AG10803 (cell line): ENCODE results near the gene CYTIP.
A peak's percentile ranks its signal among the peaks of the same experiment; 100 is the strongest.

Experiments used
- DNase-seq: peaks from one replicate; pipeline ENCODE4 v3.0.0; 2010; ENCODE audit warnings: low read depth
- H3K4me3 ChIP-seq: 2 replicates; pipeline ENCODE4 v1.5.1; 2011; ENCODE audit warnings: mild to moderate bottlenecking, low read length, control low read depth
- TF ChIP-seq, protein P1 (sequence below): conservative IDR thresholded peaks from 2 replicates; pipeline ENCODE4 v1.5.1; 2011; ENCODE audit warnings: mild to moderate bottlenecking, low read length, control low read depth, inconsistent platforms

The CYTIP gene

DNA sequence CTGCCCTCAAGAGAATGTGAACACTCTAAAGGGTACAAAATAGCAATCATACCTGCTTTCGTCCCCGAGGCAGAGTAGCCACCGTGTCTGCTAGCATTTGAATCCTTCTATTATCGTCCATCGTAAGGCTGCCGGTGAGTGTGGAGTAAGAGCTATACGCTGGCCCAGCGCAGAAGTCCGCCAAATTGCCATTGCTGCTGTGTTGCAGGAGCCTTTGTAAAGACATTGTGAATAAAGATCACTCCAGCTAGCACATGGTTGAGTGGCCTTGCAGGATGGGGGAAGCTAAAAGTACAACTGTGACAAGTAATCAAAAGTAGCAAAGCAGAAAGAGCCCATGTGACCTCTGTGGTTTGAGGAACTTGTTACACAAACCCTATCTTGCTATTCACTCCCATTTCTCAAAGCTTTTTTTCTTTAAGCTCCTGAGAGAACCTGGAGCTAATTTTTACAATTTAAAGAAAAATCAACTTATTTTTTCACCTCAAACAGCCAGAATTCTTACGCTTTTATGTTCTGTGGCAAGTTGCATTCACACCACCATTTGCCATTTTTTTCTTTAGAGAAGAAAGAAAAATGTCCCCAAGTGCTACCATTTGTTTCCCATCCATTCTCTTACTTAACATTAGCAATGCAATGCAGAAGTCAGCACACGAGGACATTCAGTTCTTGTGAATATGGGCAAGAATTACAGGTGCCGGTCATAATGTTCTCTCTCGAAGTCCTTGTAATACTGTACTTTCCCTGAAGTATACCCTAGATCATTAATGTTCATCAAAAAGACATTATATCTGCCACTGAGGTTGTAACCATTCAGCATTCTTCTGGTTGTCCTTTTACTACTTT is at the start of gene CYTIP:
Gene CYTIP (minus strand): TSS at position 295 of the 846 bp plus-strand sequence. CDS start 69 bp downstream, at position 226.
- DNase-seq: no peak
- H3K4me3 ChIP-seq: no peak within 1 kb of the TSS
- TF ChIP-seq, protein P1, sequence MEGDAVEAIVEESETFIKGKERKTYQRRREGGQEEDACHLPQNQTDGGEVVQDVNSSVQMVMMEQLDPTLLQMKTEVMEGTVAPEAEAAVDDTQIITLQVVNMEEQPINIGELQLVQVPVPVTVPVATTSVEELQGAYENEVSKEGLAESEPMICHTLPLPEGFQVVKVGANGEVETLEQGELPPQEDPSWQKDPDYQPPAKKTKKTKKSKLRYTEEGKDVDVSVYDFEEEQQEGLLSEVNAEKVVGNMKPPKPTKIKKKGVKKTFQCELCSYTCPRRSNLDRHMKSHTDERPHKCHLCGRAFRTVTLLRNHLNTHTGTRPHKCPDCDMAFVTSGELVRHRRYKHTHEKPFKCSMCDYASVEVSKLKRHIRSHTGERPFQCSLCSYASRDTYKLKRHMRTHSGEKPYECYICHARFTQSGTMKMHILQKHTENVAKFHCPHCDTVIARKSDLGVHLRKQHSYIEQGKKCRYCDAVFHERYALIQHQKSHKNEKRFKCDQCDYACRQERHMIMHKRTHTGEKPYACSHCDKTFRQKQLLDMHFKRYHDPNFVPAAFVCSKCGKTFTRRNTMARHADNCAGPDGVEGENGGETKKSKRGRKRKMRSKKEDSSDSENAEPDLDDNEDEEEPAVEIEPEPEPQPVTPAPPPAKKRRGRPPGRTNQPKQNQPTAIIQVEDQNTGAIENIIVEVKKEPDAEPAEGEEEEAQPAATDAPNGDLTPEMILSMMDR: no peak

DNA sequence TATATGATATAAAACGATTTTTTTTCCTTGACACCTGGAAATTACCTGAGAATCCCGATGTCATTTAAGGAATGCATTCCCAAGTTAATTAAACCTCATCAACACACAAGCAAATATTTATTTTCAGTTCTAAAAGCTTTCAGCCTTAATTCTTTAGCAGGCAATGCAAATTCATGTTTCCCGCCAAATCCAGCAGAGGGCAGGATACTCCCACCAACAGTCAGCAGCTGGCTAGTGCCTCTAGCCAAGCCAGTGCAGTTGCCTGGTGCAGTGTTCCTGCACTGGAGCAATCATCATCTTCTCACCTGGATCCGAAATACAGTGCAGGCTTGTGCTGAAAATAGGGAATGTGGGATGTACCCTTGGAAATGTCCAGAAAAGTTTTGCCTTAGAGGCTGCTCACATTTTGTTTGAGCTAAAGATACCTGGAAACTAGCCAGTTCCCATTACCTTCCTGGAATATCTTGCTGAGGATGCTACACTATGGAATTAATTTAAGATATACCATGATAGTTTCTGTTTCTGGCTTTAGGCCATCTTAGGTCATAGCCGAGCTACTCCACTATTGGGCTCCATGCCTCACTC is 48.4 kb upstream of the CYTIP start:
- peak; percentile 65 for DNase-seq
- H3K4me3 ChIP-seq: no peak overlapping the region
- TF ChIP-seq, protein P1: peak; percentile 79

DNA sequence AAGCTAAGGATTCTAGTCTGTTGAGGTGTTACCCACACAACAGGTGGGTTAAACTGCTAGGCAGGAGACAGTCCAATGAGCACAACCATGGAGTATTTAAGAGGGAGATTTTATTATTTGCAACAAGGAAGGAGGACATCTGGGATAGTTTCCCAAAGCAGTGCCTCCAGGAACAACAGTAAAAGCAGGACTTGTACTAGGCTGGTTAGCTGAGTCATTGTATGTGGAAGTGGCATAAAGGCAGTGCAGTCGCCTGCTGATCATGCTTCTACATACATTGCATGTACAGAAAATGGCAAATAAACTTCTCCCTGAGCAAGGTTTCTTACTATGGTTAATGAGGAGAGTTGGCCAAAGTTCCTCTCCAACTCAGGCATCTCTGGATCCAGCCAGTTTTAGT is 46.1 kb upstream of the CYTIP start:
- TF ChIP-seq, protein P1: no peak
- no peak for DNase-seq

DNA sequence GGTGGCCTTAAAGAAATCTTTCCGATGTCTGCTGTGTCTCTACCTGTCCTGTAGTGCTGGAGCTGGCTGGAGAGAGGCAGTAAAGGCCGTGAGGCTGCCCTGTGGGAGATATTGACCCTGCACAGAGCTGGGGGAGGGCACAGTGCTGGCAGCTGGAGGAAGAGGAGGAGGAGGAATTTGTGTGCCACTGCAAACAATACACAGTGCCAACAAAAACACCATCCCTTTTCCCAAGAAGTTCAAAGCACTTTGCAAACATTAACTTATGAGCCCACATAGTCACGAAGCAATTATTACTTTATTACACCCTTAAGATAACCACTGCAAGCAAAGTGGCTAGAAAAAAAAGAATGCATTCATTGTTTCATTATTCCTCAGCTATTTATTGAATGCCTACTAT is 45.0 kb upstream of the CYTIP start:
- TF ChIP-seq, protein P1: no peak
- no peak for DNase-seq

More for the DNA sequence above, 46.1 kb upstream of the CYTIP start:
- no peak overlapping the region for H3K4me3 ChIP-seq

DNA sequence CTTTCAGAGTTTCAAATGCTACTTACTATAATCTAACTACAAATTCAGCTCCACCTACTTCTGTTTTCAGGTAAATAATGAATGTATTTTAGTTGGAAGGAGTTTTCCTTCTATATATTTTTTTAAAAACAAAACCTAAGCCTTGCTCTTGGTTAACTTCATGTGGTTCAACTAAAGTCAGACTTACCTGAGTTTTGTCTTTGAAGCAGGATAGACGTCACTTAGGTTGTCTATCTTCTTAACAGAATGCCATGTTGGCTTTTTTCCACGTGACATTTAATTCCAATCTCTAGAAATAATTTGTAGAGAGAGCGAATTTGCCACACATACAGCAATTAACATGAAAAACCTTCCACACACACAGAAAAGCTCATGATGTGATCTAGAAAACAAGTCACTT is 43.9 kb upstream of the CYTIP start:
- no peak overlapping the region for H3K4me3 ChIP-seq
- DNase-seq: no peak
- TF ChIP-seq, protein P1: no peak

More for the DNA sequence above, 45.0 kb upstream of the CYTIP start:
- no peak overlapping the region for H3K4me3 ChIP-seq

DNA sequence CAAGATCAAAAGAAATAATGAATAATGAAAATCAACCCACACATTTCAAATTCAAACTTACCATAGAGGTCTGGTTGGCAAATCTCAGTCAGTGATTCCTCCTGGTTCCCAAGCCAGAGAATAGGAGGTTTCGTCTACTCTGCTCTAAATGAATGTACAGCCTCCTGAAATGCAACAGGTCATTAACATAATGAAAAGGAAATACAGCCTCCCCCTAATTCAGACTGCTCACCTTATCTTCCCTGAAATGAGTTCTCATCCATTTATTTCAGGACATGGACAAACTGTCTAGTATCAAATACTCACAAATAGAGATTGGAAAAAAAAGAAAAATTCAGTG is 43.4 kb upstream of the CYTIP start:
- no peak for DNase-seq
- no peak overlapping the region for H3K4me3 ChIP-seq
- TF ChIP-seq, protein P1: no peak
